Esophagus muscularis mucosa (tissue), 4 donors: Measurements from ENCODE around the gene IMP4. TPM values are rescaled to one million over a fixed set of nuclear protein-coding genes. Genes with fewer than 3 reads are reported as not detected.
A peak's percentile ranks its signal among the peaks of the same experiment; 100 is the strongest.

Experiments used
- DNase-seq: peaks from one replicate; pipeline ENCODE4 v3.0.0-alpha.2; 2017; ENCODE audit errors: extremely low spot score
- H3K27ac ChIP-seq, 4 donors: fragments of 200-600 bp; sonication (generic); replicated peaks in 1 of 4; 1 replicate in 3 of 4; 2 replicates in 1 of 4; pipeline ENCODE4 v1.5.1; 2016 to 2019; ENCODE audit warnings: mild to moderate bottlenecking in 1 of 4
- H3K27me3 ChIP-seq, 4 donors: fragments of 200-600 bp; sonication (generic); one replicate each; pipeline versions ENCODE4 v1.5.1 to v1.6.0; 2016 to 2019
- H3K36me3 ChIP-seq, 4 donors: fragments of 200-600 bp; sonication (generic); one replicate each; pipeline ENCODE4 v1.5.1; 2016 to 2019
- H3K4me1 ChIP-seq, 4 donors: fragments of 200-600 bp; sonication (generic); one replicate each; pipeline ENCODE4 v1.5.1; 2016 to 2019
- H3K4me3 ChIP-seq, 4 donors: fragments of 200-600 bp; sonication (generic); 1 replicate in 2 of 4; 2 replicates in 2 of 4; pipeline ENCODE4 v1.5.1; 2016 to 2019; ENCODE audit warnings: mild to moderate bottlenecking in 4 of 4, moderate library complexity in 1 of 4
- H3K9me3 ChIP-seq, 4 donors: fragments of 200-600 bp; sonication (generic); 1 replicate in 3 of 4; 2 replicates in 1 of 4; pipeline ENCODE4 v1.5.1; 2016 to 2019
- EP300 ChIP-seq: sonication (generic); formaldehyde crosslinking; IDR thresholded peaks from one replicate; pipeline ENCODE4 v1.6.1; 2017; ENCODE audit warnings: antibody characterized with exemption
- POLR2A ChIP-seq: fragments of 450-650 bp; IDR thresholded peaks from one replicate; pipeline ENCODE4 v1.6.1; 2017; ENCODE audit warnings: antibody characterized with exemption, moderate library complexity, mild to moderate bottlenecking, low read depth
- POLR2AphosphoS5 ChIP-seq, 2 donors: sonication (generic); formaldehyde crosslinking; IDR thresholded peaks; one replicate each; pipeline ENCODE4 v1.6.1; 2017; ENCODE audit warnings: antibody characterized with exemption in 2 of 2
- WGBS: methylation state at CpG from one replicate; pipeline ENCODE4 v1.1.5; 2018; 5-methylcytosine and 5-hydroxymethylcytosine counted together
- intact Hi-C: fragments of 100-400 bp; cut with DNase I; formaldehyde crosslinking; loops from one replicate; pipeline ENCODE4 v1.15.1; 2023
- total RNA-seq, 4 donors: library from RNA; depleted of rRNA; stranded (reverse); fragments of >200 nt; gene quantifications; one replicate each; pipeline versions ENCODE4 v1.1.0 to v1.2.1, GENCODE V29; 2016
- TF ChIP-seq, protein P1 (sequence below), 3 experiments: fragments of 200-600 bp in 2 of 3; fragments of 450-650 bp in 1 of 3; sonication (generic) in 2 of 3; IDR thresholded peaks; one replicate each; pipeline ENCODE4 v1.5.1; 2017 to 2019; ENCODE audit warnings: antibody characterized with exemption in 3 of 3, mild to moderate bottlenecking in 2 of 3, moderate library complexity in 1 of 3

Gene IMP4
- total RNA-seq, 4 donors from 2014 or later, result 94.7 to 139 (median 114) TPM

DNA sequence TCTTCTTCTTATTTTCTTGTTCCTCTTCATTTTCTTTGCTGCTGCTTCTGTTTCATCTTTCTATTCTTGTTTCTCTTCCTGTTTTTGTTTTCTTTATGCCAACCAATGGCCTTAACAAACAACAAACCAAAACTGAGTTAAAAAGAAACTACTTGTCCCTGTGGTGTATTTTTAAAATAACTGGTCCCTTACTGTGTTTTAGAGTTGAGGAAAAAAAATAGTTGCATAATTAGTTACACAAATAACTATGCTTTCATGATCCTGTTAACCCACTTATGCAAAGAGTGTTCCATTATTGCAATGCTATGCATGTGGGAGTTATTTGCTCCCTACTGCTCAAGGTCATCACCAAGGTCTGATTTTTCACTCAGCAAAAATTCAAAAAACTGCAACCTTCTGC lies 39.5 kb upstream of the IMP4 start:
- Histone ChIP-seq H3K27me3 (peaks cover 0 to 30% (median 0%) of the 10 kb centered on the region in 4 donors), H3K9me3 (no peaks in the 10 kb centered on the region), H3K36me3 (no peaks in the 10 kb centered on the region), H3K4me3 (no peak overlapping the region), H3K27ac (no peak overlapping the region), H3K4me1 (no peaks in the 10 kb centered on the region)
- no peak for TF ChIP-seq POLR2AphosphoS5 (IDR thresholded peaks at IDR 0.05)
- TF ChIP-seq POLR2A, result no peak
- TF ChIP-seq EP300, result no peak
- TF ChIP-seq, protein P1, sequence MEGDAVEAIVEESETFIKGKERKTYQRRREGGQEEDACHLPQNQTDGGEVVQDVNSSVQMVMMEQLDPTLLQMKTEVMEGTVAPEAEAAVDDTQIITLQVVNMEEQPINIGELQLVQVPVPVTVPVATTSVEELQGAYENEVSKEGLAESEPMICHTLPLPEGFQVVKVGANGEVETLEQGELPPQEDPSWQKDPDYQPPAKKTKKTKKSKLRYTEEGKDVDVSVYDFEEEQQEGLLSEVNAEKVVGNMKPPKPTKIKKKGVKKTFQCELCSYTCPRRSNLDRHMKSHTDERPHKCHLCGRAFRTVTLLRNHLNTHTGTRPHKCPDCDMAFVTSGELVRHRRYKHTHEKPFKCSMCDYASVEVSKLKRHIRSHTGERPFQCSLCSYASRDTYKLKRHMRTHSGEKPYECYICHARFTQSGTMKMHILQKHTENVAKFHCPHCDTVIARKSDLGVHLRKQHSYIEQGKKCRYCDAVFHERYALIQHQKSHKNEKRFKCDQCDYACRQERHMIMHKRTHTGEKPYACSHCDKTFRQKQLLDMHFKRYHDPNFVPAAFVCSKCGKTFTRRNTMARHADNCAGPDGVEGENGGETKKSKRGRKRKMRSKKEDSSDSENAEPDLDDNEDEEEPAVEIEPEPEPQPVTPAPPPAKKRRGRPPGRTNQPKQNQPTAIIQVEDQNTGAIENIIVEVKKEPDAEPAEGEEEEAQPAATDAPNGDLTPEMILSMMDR (IDR thresholded peaks at IDR 0.05), result no peak
- intact Hi-C loops, result no loop called here
- DNase-seq, result no peak

DNA sequence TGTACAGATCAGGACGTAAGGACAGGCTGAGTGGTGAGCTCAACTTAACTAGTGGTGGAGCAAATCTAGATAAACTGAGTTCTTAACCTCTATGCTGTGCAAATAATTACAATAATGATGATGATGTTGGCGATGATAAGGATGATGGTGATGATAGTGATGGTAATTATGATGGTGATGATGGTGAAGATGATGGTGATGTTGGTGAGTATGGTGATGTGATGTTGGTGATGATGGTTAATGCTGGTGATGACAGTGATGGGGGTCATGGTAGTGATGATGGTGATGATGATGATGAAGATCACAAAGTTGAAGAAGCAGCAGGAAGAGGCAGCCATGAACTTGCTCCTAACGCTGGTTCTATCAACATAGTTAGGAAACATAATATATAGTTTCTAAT lies 38.0 kb upstream of the IMP4 start:
- intact Hi-C loops, result no loop called here
- H3K36me3 ChIP-seq, result no peaks in the 10 kb centered on the region
- TF ChIP-seq POLR2AphosphoS5 (IDR thresholded peaks at IDR 0.05) (no peak), POLR2A (no peak), EP300 (no peak)
- TF ChIP-seq, protein P1 (IDR thresholded peaks at IDR 0.05), result no peak
- whole genome bisulfite sequencing, result 90% methylated on average over 3 of the region's 3 CpGs
- peaks cover 0 to 26% (median 0%) of the 10 kb centered on the region in 4 donors for H3K27me3 ChIP-seq
- H3K27ac ChIP-seq, result no peak overlapping the region
- H3K4me1 ChIP-seq, result no peaks in the 10 kb centered on the region
- H3K4me3 ChIP-seq, result no peak overlapping the region
- DNase-seq, result peak; percentile 83
- H3K9me3 ChIP-seq, result no peaks in the 10 kb centered on the region

DNA sequence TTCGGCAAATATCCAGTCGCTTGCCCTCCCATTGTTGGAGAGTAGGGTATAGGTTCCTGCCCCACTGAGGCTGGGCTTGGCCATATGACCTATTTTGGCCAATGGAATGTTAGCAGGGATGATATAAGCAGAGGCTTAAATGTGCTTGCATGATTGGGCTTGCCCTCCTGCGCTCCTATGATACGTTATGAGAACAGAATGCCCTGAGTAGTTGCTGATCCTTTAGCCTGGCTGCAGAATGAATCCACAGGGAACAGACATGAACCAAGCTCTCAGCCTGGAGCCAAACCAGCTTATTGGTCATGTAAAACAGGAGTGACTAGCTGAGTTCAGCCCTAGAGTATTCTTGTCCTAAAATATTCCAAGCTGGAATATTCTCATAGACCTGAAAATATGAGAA lies 34.8 kb upstream of the IMP4 start:
- H3K27ac ChIP-seq, result no peak overlapping the region
- no peaks in the 10 kb centered on the region for H3K9me3 ChIP-seq
- 89% methylated on average over 4 of the region's 4 CpGs for WGBS
- TF ChIP-seq POLR2A (no peak), EP300 (no peak), POLR2AphosphoS5 (IDR thresholded peaks at IDR 0.05) (no peak)
- TF ChIP-seq, protein P1 (IDR thresholded peaks at IDR 0.05), result no peak
- intact Hi-C loops, result no loop called here
- no peaks in the 10 kb centered on the region for H3K4me1 ChIP-seq
- H3K4me3 ChIP-seq, result no peak overlapping the region
- no peak for DNase-seq
- H3K27me3 ChIP-seq, result peaks cover 0 to 6% (median 0%) of the 10 kb centered on the region in 4 donors
- H3K36me3 ChIP-seq, result no peaks in the 10 kb centered on the region

DNA sequence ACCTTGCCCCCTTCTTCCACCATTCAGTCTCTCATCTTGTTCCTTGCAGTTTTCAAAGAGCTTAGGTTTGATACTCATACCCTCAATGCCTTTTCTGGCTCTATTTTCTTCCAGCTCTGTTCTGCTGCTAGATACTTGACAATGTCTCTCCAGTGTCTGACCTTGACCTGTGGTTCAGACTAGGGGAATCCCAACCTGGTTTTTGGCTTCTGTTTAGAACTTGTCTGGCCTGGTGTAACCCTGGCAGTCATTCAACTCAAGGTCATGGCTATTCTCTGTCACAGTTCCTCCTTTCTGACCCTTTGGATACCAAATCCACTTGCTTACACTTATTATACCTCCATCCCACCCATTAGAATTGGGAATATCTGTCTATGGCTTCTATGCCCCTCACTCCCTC lies 31.8 kb upstream of the IMP4 start:
- TF ChIP-seq POLR2A (no peak), POLR2AphosphoS5 (IDR thresholded peaks at IDR 0.05) (no peak), EP300 (no peak)
- TF ChIP-seq, protein P1 (IDR thresholded peaks at IDR 0.05), result no peak
- Histone ChIP-seq H3K36me3 (no peaks in the 10 kb centered on the region), H3K27ac (no peak overlapping the region), H3K4me3 (no peak overlapping the region), H3K27me3 (peaks cover 0 to 26% (median 0%) of the 10 kb centered on the region in 4 donors), H3K9me3 (no peaks in the 10 kb centered on the region), H3K4me1 (no peaks in the 10 kb centered on the region)
- intact Hi-C loops, result no loop called here
- DNase-seq, result no peak

DNA sequence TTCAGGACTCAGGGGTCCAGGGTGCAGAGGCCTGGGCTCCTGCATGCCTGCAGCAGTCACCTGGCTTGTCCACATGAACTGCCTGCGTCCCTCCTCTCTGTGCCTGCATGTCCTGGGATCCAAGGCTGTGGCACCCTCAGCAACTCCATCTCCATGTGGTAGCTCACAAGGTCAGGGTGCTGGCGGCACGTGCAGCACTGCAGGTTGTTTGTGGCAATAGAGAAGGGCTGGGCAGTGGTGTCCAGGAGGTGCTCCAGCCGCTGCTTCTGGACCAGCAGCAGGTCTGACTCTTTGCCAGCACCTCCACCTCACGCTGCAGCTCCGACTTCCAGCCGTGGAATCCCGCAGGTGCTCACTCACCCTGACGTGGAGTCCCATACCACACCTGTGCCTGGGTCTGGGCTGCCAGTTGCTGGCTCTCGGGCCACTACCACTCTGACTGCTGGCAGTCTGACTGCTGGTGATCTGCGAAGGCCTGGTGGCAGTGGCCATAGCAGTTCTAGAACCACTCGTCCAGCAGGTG lies 28.8 kb upstream of the IMP4 start:
- no peaks in the 10 kb centered on the region for H3K36me3 ChIP-seq
- H3K4me1 ChIP-seq, result no peaks in the 10 kb centered on the region
- intact Hi-C loops, result no loop called here
- 87% methylated on average over 8 of the region's 12 CpGs for WGBS
- TF ChIP-seq POLR2AphosphoS5 (IDR thresholded peaks at IDR 0.05), result no peak
- TF ChIP-seq, protein P1 (IDR thresholded peaks at IDR 0.05), result no peak
- no peak for TF ChIP-seq POLR2A
- no peak for TF ChIP-seq EP300
- no peak overlapping the region for H3K27ac ChIP-seq
- H3K9me3 ChIP-seq, result no peaks in the 10 kb centered on the region
- DNase-seq, result no peak
- H3K27me3 ChIP-seq, result peaks cover 0 to 28% (median 0%) of the 10 kb centered on the region in 4 donors
- no peak overlapping the region for H3K4me3 ChIP-seq
